ENCODE measurements around the gene SCRT2.
"Not testable (repeated sequence)": the region's sequence is repeated elsewhere in the genome, so short reads cannot be mapped to it uniquely, and the experiment has no call there.

The SCRT2 gene

GRCh38 chr20:675453-676314 lies at the start of gene SCRT2:
Gene SCRT2, minus strand, starts transcription at chr20:675802. Its CDS starts 201 bp downstream, at chr20:675601.
- peak; percentile 38 for DNase-seq (ENCODE audit: low read depth)

GRCh38 chr20:724797-725196 lies 49.2 kb upstream of the SCRT2 start:
- not testable (repeated sequence) for DNase-seq (ENCODE audit: low read depth)

GRCh38 chr20:723756-724155 lies 48.2 kb upstream of the SCRT2 start:
- DNase-seq (ENCODE audit: low read depth): no peak

GRCh38 chr20:722822-723644 lies 47.4 kb upstream of the SCRT2 start:
- DNase-seq (ENCODE audit: low read depth): no peak

- no peak for DNase-seq (ENCODE audit: low read depth)
These were observed 46.3 kb upstream of the SCRT2 start for GRCh38 chr20:721876-722275.

GRCh38 chr20:719816-720215 lies 44.2 kb upstream of the SCRT2 start:
- no peak for DNase-seq (ENCODE audit: low read depth)

- no peak for DNase-seq (ENCODE audit: low read depth)
These were observed 43.5 kb upstream of the SCRT2 start for GRCh38 chr20:719068-719467.

GRCh38 chr20:717832-718231 lies 42.2 kb upstream of the SCRT2 start:
- no peak for DNase-seq (ENCODE audit: low read depth)

GRCh38 chr20:717271-717670 lies 41.7 kb upstream of the SCRT2 start:
- no peak for DNase-seq (ENCODE audit: low read depth)

- no peak for DNase-seq (ENCODE audit: low read depth)
These were observed 38.9 kb upstream of the SCRT2 start for GRCh38 chr20:714453-714852.

- no peak for DNase-seq (ENCODE audit: low read depth)
These were observed 36.0 kb upstream of the SCRT2 start for GRCh38 chr20:711576-711975.

- no peak for DNase-seq (ENCODE audit: low read depth)
These were observed 35.3 kb upstream of the SCRT2 start for GRCh38 chr20:710780-711450.

GRCh38 chr20:709991-710779 lies 34.6 kb upstream of the SCRT2 start:
- no peak for DNase-seq (ENCODE audit: low read depth)

GRCh38 chr20:709423-709822 lies 33.8 kb upstream of the SCRT2 start:
- DNase-seq (ENCODE audit: low read depth): no peak

GRCh38 chr20:708956-709355 lies 33.4 kb upstream of the SCRT2 start:
- no peak for DNase-seq (ENCODE audit: low read depth)

GRCh38 chr20:707451-708110 lies 32.0 kb upstream of the SCRT2 start:
- no peak for DNase-seq (ENCODE audit: low read depth)

- DNase-seq (ENCODE audit: low read depth): no peak
These were observed 30.8 kb upstream of the SCRT2 start for GRCh38 chr20:706366-706885.

- DNase-seq (ENCODE audit: low read depth): no peak
These were observed 29.1 kb upstream of the SCRT2 start for GRCh38 chr20:704726-705125.

GRCh38 chr20:703426-703825 lies 27.8 kb upstream of the SCRT2 start:
- DNase-seq (ENCODE audit: low read depth): no peak

- no peak for DNase-seq (ENCODE audit: low read depth)
These were observed 27.4 kb upstream of the SCRT2 start for GRCh38 chr20:703006-703405.
